GM18867 (cell line): ENCODE data around the gene NAB2.

ENCODE experiments used
- ATAC-seq: cut with Tn5 transposase; IDR thresholded peaks from one replicate; pipeline ENCODE4 v1.9.1; 2021; ENCODE audit warnings: mild to moderate bottlenecking, moderate library complexity; ENCODE audit not compliant: unreplicated experiment

NAB2 gene

DNA sequence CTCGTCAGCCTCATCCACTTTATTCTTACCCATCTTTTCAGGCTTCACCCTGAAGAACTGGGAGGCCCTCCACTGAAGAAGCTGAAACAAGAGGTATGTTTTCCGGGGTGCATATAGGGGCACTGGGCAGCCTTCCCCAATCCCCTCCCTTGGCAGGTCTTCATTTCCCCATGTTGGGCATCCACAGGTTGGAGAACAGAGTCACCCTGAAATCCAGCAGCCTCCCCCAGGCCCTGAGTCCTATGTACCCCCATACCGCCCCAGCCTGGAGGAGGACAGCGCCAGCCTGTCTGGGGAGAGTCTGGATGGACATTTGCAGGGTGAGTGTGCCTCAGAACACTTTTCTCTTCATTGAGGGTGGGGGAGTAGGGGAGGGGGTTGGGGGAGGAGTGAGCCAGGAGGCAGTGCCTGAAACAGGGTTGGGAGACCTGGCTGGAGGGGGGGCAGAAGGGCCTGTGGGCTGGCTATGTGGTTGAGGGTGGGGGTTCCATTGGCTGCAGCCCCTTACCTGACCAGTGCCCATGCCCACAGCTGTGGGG is 4.0 kb downstream of the NAB2 start:
- ATAC-seq: no peak

DNA sequence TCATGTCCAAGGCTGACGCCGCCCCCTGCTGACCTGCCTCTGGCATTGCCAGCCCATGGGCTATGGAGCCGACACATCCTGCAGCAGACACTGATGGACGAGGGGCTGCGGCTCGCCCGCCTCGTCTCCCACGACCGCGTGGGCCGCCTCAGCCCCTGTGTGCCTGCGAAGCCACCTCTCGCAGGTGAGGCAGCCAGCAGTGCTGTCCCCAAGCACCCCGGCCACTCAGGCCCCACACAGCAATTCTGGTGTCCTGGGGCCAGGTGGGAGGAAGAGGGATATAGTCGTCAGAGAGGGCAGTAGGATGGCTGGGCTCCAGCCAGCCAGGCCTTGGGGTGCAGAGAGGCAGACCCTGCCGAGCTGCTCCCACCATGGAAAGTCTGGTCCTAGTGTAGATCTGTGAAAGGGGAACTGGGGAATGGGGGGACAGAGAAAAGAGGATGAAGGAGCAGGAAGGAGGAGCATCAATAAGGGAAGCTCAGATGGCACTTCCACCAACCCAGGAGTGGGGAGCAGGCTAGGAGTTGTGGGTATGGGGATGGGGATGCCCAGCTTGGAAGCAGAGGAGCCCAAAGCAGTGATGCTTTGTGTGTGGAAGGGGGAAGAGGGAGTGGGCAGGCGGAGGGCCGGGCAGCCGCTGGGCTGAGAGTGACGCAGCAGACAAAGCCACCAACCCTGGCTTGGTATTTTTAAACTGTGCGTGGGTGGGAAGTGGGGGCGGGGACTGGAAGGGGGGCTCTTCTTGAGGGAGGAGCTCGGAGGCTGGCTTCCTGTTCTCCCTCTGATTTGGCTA is 4.7 kb downstream of the NAB2 start:
- no peak for ATAC-seq

DNA sequence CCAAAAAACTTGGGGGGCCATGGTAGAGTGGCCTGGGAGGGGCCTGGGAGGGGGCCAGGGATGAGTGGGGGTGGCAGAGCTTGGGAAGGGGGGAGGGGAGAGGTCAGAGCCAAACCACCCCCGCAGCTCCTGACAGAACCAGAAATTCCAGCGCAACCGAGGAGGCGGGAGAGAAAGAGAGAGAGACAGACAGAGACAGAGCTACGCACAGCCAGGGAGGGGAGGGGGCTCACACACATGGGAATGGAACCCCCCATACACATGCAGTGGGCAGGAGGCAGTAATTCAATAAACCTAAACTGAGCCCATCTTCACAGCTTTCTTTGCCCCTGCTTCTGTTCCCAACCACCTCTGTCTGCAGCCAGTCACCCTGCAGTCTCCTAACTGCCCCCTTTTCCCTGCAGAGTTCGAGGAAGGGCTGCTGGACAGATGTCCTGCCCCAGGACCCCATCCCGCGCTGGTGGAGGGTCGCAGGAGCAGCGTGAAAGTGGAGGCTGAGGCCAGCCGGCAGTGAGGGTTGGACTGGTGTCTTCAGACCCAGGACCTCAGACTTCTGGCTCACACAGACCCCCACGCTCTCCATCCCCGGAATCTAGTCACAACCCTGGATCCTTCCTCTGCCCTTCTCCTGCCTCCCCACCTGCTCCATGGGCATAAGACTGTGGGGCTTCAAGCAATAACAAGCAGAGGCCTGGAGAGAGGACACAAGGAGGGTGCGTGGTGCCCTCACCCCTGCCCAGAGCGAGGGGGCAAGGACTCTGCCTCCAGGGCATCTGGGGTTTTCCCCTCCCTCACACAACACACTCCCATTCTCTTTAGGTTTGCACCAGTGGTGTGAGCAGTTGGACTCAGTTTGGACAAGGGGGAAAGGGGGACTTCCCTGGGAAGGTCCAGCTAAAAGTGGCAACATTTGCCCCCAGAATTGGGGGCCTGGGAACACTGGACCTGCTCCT is 5.6 kb downstream of the NAB2 start:
- no peak for ATAC-seq

- ATAC-seq: no peak
Observed at GRCh38 chr12:57095440-57095839, 6.5 kb downstream of the NAB2 start.

GRCh38 chr12:57096099-57096572 is 7.2 kb downstream of the NAB2 start:
- no peak for ATAC-seq

DNA sequence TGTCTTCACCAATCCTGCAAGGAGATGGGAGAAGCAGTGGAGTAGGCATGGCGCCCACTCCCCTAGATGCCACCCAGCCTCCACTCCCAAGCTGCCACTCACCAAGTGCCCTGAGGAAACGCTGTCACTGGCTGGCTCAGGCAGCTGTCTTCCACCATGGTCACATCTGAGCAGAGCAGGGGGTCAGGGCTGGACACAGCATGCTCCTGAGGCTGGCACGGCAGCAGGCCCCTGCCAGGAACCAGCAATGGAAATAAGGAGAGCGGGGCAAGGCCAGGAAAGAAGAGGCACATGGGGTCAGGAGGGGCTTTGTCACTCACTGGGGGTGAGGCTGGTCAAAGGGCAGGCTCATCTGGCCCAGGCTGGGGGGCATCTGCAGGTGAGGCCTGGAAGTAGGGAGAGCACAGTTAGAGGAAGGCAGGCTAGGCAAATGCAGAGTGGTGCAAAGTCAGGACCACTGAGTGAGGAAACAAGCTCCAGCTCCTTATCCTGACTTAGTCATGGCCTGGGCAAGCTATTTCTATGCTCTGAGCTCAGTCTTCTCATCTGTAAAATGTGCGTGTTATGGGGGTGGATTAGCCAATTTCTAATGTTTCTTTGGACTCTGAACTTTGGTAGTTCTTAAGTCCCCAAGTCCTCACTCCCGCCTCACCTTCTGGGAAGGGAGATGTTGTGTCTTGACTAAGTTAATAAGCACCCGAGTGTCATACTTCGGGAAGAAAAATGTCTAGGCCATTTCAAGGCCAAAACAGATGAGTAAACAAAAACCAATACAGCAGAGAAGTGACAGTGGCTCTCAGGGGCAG is 8.0 kb downstream of the NAB2 start:
- no peak for ATAC-seq

DNA sequence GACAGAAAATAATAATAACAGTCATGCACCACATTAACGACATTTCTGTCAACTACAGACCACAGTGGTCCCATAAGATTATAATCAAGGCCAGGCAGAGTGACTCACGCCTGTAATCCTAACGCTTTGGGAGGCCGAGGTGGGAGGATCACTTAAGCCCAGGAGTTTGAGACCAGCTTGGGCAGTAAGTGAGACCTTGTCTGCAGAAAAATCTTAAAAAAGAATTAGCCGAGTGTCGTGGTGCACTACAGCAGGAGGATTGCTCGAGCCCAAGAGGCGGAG is 8.6 kb downstream of the NAB2 start:
- ATAC-seq: no peak

DNA sequence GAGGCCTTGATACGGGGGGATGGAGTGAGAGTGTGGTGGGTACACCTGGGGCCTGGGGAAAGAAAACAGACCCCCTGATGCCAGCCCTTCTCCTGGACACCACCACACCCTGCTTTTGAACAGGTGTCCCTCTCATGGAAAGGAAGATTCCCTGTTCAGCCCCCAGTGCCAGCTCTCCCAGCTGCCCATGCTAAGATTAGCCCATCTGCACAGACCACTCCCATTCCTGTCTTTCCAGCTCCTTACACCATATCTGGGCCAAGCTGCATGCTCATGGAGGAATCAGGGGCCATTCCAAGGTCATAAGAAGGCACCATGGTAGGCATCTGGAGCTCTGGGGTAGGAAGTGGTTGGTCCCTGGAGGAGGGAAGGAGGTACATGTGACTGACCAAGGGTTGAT is 9.6 kb downstream of the NAB2 start:
- no peak for ATAC-seq

DNA sequence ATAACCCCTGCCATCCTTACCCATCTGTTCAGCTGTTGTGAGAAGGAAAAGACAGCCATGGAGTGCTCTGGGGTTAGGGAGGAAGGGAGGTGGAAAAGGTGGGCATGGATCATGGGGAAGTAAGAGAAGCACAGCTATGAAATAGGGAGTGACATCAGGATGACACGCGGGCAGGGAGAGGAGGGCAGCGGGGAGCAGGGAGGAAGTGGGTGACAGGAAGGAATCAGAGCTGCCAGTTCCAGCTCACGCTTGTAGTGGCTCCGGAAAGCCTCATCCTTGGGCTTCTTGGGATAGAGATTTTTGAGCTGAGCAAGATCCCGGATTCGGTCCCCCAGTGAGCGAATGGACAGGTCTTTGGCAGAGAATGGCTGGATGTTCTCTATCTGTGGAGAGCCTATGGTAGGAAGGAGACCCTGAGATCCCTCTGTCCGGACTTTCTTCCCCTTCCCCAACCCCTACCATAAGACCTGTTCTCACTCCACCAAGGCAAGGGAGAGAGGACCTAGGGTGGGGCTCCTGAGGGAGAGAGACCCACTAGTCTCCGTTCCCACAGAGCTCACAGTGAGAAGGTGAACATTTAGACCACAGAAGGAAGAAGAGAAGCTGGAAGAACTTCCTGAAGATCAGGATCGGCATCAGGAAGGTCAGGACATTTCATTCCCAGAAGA is 10.3 kb downstream of the NAB2 start:
- no peak for ATAC-seq

- ATAC-seq: no peak
Observed at GRCh38 chr12:57099766-57100165, 10.9 kb downstream of the NAB2 start.

GRCh38 chr12:57101892-57102695 is 13.2 kb downstream of the NAB2 start:
- ATAC-seq: no peak

DNA sequence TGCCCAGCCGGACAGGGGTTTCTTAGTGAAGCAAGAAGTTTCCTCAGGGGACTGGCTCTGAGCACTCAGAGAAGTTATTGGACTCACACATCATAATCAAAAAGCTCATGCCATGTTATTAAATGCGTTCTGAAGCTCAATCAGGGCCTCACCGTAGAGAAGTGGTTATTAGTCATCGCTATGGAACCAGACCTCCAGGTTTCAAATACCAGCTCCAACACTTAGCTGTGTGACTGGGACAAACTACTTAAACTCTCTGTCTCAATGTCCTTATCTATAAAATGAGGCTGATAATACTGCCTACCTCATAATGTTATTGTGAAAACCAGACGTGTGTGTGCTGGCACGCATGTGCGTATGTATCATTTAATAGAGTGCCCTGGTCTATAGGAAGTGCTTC is 14.9 kb downstream of the NAB2 start:
- ATAC-seq: no peak

- ATAC-seq: no peak
Observed at GRCh38 chr12:57104292-57104910, 15.5 kb downstream of the NAB2 start.

DNA sequence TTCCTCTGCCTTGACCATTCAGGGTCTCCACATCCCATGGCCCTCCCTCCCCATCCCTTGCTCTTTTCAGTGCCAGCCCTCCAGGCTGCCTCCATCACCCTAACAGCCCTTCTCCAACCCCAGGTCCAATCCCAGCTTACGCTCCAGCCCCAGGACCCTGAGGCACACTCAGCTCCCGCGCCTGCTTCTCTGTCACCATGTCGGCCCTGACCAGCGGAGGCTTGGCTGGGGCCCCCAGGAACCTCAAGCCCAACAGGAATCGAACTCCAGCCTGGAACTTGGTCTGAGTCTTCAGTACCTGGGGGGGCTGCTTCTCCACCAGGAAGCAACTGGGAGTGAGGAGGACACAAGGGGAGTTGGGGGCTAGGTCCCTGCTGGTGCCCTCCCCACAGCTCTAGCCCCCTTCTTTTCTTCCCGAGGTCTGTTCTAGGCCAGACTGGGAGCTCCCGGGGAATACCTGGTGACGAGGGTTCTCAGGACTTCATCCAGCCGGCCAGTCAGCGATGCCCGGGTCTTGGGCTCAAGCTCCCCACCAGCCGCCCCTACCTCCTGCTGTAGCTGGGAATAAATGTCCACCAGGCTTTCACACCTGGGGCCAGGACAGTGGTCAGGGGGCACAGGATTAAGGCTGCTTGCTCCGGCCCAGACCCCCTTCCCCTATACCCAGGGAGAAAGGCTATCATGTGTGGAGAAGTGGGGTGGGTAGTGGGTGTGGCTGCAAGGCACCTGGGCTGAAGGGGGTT is 16.3 kb downstream of the NAB2 start:
- ATAC-seq: no peak

DNA sequence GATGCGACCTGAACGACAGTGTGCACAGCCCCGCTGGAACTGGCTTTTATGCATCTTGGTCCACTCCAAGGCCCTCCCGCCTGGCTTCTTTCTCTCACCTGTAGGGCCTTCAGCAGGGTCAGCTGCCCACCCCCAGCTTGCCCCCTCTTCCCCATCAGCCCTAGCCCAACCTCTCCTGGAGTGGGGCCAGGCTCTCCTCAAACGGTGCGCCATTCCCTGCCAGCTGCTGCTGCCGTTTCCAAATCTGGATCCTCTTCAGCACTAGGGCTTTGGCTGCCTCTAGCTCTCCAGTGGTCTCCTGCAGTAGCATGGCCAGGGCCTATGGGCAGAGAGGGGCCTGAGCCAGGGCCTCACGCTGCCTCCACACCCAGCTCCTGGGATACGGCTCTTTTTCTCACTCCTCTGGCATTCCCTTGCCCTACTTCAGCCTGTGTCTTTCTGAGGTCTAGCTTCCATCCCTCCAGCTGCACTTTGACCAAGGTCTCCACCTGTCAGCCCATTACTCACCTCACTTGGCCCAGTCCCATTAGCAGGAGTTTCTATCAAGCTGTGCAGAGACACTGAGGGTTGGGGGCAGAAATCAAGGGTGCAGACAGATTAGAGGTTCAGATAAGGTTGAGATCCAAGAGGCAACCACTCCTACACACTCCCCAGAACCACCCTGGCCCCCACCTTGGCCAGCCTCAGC is 17.3 kb downstream of the NAB2 start:
- no peak for ATAC-seq

GRCh38 chr12:57107456-57108155 is 18.7 kb downstream of the NAB2 start:
- ATAC-seq: no peak
